HepG2 (cell line): ENCODE results near the gene DCP1B. TPM values are rescaled to one million over a fixed set of nuclear protein-coding genes. Genes with fewer than 3 reads are reported as not detected.

Experiments
- ETV5 ChIP-seq: IDR thresholded peaks from 2 replicates; pipeline ENCODE4 v1.6.1; 2018; ENCODE audit warnings: missing biosample characterization, missing genetic modification reagents, inconsistent platforms, borderline replicate concordance
- FOXK1 ChIP-seq: sonication (generic); formaldehyde crosslinking; IDR thresholded peaks from 2 replicates; pipeline ENCODE4 v1.4.0; 2020; ENCODE audit warnings: low read depth, missing genetic modification reagents, borderline replicate concordance
- GABPB1 ChIP-seq: IDR thresholded peaks from 2 replicates; pipeline ENCODE4 v1.6.1; 2016; ENCODE audit warnings: mild to moderate bottlenecking, missing genetic modification reagents, moderate library complexity, missing compliant biosample characterization
- GRHL1 ChIP-seq: sonication (generic); formaldehyde crosslinking; conservative IDR thresholded peaks from 2 replicates; pipeline ENCODE4 v1.8.0; 2022; ENCODE audit warnings: missing genetic modification reagents
- KMT2A ChIP-seq: sonication (generic); formaldehyde crosslinking; IDR thresholded peaks from 2 replicates; pipeline ENCODE4 v1.4.0; 2020; ENCODE audit warnings: missing genetic modification reagents
- SNRNP70 ChIP-seq: fragments of 200-400 bp; formaldehyde crosslinking; IDR thresholded peaks from 2 replicates; pipeline ENCODE4 v1.6.1; 2017; ENCODE audit warnings: mild to moderate bottlenecking, low read depth, low read length, moderate library complexity
- ZBTB7B ChIP-seq: sonication (generic); formaldehyde crosslinking; IDR thresholded peaks from 2 replicates; pipeline ENCODE4 v1.4.0; 2020; ENCODE audit warnings: missing genetic modification reagents
- ZNF317 ChIP-seq: sonication (generic); formaldehyde crosslinking; IDR thresholded peaks from 2 replicates; pipeline ENCODE4 v1.5.0; 2020; ENCODE audit warnings: mild to moderate bottlenecking, missing genetic modification reagents
- ZNF318 ChIP-seq: sonication (generic); formaldehyde crosslinking; IDR thresholded peaks from 2 replicates; pipeline ENCODE4 v1.4.0; 2020; ENCODE audit warnings: mild to moderate bottlenecking, missing genetic modification reagents
- ZNF605 ChIP-seq: sonication (generic); formaldehyde crosslinking; IDR thresholded peaks from 2 replicates; pipeline ENCODE4 v1.8.0; 2022; ENCODE audit warnings: mild to moderate bottlenecking, missing genetic modification reagents
- polyA plus RNA-seq, 8 experiments: library from polyadenylated mRNA; depleted of rRNA in 3 of 8; stranded (reverse) in 7 of 8; unstranded in 1 of 8; fragments of >200 nt; fragmentation: Illumina TruSeq in 4 of 8; extraction: Trizol in 4 of 8; gene quantifications; 2 replicates each; pipeline versions ENCODE4 v1.2.1 to v1.2.3, GENCODE V29; 2011 to 2016; ENCODE audit warnings: low read depth in 4 of 8, missing spikeins in 1 of 8, mixed read lengths in 1 of 8; ENCODE audit not compliant: insufficient read depth in 1 of 8
- total RNA-seq, 5 experiments: library from RNA; depleted of rRNA; stranded (reverse); fragments of >200 nt; fragmentation: Illumina TruSeq; extraction: Trizol; gene quantifications; 2 replicates each; pipeline ENCODE4 v1.2.3, GENCODE V29; 2016; ENCODE audit warnings: low read depth in 1 of 5
- TF ChIP-seq, protein P1 (sequence below): sonication (generic); formaldehyde crosslinking; IDR thresholded peaks from 2 replicates; pipeline ENCODE4 v1.8.0; 2022; ENCODE audit warnings: missing genetic modification reagents, mild to moderate bottlenecking, borderline replicate concordance

The DCP1B gene
- total and polyA plus RNA-seq, 2 of the 13 experiments (the other 11 are each of a cell fraction or from before 2014, with no cell fraction given), result 11.4 to 27.2 TPM

DNA sequence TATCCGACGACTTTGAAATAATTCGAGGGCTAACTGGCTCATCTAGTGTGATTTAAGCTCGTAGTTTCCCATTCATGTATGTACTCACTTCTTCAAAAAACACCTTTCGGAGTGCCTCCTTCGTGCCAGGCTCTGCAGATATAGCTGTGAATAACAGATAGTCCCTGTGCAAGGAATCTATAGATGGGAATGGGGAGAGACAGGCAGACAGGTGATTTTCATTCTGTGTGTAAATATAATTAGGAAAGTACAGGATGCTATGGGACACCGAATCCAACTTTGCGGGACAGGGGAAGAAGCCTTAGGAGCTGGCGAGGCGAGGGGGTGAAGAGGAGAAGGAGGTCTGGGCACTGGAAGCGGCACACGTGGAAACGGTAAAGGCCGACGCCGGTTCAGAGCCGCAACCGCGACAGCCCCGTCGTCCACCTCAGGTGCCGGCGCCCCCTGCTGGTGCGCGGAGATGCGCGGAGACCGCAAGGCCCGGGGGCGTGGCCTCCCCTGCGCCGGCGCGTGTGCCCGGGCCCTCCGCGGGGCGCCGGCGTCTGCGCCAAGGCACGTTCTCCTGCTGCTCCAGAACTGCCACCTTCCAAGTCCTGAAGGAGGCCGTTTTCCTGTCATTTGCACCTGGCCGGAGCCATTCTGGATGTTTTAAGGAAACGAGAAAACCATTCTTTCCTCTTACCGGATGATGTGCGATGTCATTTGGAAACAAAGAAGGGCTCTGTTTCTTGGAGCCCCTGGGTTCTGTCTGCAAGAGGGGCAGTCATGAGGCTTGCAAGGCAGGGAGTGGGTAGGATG lies 30.6 kb upstream of the DCP1B start (continued):
- no peak for TF ChIP-seq FOXK1 (CRISPR knock-in tag)
- no peak for TF ChIP-seq ZNF317 (CRISPR knock-in tag)
- no peak for TF ChIP-seq SNRNP70
- TF ChIP-seq GRHL1 (CRISPR knock-in tag), result no peak
- no peak for TF ChIP-seq KMT2A (CRISPR knock-in tag)
- TF ChIP-seq GABPB1 (CRISPR knock-in tag), result peak; percentile 61; the same call in 1 of the 2 replicates
- 0 out of 2 replicates have a peak, but pooled peaks have one; percentile 39 for TF ChIP-seq ZBTB7B (CRISPR knock-in tag)
- TF ChIP-seq ZNF318 (CRISPR knock-in tag), result no peak
- TF ChIP-seq ETV5 (CRISPR knock-in tag), result 0 out of 2 replicates have a peak, but pooled peaks have one; percentile 17
- TF ChIP-seq, protein P1, sequence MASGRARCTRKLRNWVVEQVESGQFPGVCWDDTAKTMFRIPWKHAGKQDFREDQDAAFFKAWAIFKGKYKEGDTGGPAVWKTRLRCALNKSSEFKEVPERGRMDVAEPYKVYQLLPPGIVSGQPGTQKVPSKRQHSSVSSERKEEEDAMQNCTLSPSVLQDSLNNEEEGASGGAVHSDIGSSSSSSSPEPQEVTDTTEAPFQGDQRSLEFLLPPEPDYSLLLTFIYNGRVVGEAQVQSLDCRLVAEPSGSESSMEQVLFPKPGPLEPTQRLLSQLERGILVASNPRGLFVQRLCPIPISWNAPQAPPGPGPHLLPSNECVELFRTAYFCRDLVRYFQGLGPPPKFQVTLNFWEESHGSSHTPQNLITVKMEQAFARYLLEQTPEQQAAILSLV (CRISPR knock-in tag), result peak; percentile 74; the same call in 1 of the 2 replicates
- peak; percentile 57 for TF ChIP-seq ZNF605 (CRISPR knock-in tag)
